AML-193 (cell line): ENCODE results near the gene DOK7.

Experiments used
- DNase-seq, 2 experiments: peaks; one replicate each; lab custom pipeline; 2025; lab: John Stamatoyannopoulos, UW

The DOK7 gene, protein sequence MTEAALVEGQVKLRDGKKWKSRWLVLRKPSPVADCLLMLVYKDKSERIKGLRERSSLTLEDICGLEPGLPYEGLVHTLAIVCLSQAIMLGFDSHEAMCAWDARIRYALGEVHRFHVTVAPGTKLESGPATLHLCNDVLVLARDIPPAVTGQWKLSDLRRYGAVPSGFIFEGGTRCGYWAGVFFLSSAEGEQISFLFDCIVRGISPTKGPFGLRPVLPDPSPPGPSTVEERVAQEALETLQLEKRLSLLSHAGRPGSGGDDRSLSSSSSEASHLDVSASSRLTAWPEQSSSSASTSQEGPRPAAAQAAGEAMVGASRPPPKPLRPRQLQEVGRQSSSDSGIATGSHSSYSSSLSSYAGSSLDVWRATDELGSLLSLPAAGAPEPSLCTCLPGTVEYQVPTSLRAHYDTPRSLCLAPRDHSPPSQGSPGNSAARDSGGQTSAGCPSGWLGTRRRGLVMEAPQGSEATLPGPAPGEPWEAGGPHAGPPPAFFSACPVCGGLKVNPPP

DNA sequence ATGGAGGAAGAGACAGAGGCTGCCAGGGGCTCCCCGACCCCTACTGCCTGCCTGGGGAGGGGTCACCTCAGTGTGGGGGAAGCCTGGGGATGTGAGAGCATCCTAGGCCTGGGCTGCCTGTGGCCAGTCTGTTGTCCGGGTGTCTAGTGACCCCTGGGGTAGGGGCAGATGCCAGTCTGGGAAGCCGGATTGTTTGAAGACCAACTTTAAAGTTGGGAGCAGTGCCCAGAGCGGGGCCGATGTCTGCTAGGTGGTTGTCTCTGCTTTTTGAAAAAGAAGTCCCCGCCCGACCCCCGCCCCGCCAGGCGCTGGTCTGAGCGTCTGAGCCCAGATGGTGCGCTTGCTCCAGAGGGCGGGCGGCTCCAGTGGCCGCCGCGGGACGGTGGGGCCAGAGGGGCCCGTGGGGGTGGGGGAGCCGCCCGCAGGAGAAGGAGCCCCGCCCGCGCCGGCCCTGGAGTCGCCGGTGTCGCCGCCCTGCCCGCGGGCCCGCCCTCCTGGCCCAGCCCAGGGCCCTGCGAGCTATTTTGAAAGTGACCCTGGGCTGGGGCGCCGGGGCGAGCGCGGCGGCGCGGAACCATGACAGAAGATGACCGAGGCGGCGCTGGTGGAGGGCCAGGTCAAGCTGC lies at the start of gene DOK7:
Gene DOK7 (plus strand): TSS at position 517 of the 626 bp plus-strand sequence. CDS start 70 bp downstream, at position 587.
- no peak for DNase-seq

DNA sequence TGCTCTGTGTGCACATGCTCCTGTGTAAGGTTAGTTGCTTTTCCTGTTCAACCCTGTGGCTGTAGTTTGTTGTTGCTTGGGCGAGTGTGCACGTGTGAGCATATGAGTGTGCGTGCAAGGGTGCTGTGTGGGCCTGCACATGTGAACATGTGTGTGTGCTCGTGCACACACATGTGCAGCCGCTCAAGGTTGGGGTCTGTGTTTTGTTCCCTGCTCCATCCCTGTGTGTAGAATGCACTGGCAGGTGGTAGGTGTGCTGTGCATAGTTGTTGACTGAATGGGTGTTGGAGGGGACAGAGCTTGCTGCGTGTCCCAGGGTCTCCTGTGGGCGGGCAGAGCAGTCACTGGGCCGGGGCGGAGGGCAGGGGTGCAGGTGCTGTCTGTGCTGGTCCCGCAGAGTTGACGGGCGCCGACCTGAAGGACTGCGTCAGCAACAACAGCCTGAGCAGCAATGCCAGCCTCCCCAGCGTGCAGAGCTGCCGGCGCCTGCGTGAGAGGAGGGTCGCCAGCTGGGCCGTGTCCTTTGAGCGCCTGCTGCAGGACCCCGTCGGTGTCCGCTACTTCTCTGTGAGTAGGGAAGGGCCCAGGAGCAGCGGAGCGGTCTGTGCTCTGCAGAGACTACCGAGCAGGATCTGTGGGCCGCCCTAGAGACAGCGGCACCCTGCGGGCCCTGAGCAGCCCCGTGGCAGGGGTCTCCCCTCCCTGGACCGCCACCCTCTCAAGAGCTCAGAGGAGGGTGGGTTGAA lies 49.3 kb upstream of the DOK7 start:
- DNase-seq = no peak

DNA sequence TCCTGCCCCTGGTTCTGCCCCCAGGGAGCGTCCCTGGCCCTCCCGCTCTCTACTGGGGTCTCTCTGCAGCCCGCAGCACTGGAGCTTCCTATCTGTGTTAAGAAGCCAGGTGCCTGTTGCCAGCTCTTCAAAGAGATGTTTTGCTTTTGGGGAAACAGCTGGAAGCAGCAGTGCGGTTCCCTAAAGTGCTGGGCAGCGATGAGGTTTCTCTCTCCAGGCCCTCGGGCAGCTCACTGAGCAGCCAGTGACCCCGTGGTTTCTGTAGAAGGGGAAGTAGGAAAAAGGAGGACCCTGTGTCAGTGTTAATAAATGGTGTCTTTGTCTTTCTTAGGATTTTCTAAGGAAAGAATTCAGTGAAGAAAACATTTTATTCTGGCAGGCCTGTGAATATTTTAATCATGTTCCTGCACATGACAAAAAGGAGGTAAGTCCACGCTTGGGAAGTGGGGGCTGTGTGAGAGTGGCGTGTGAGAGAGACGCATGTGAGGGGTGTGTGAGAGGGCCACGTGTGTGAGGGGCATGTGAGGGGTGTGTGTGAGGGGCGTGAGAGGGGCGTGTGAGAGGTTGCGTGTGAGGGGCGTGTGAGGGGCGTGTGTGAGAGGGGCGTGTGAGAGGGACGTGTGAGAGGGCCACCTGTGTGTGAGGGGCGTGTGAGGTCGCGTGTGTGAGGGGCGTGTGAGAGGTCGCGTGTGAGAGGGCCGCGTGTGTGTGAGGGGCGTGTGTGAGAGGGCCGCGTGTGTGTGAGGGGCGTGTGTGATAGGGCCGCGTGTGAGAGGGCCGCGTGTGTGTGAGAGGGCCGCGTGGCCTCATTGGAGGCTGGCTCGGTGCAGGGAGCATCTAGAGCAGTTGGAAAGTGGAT lies 48.5 kb upstream of the DOK7 start:
- DNase-seq = peak; percentile 27

- no peak for DNase-seq
Observed at GRCh38 chr4:3415471-3416141, 47.5 kb upstream of the DOK7 start.

- no peak for DNase-seq
Observed at GRCh38 chr4:3416270-3416669, 46.8 kb upstream of the DOK7 start.

DNA sequence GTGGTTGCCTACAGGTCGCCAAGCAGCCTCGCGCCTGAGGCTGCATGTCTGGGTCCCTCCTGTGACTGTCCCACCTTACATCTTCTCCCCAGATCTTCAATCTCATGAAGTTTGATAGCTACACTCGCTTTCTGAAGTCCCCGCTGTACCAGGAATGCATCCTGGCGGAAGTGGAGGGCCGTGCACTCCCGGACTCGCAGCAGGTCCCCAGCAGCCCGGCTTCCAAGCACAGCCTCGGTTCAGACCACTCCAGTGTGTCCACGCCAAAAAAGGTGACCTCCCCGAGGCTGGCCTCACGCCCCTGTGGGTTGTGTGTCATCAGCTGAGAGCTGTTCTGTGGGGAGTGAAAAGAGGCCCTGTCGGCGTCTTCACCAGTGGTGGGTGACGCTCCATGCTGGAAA lies 46.3 kb upstream of the DOK7 start:
- DNase-seq = no peak

- no peak for DNase-seq
Observed at GRCh38 chr4:3417448-3417847, 45.7 kb upstream of the DOK7 start.

GRCh38 chr4:3418029-3418762 lies 44.9 kb upstream of the DOK7 start:
- no peak for DNase-seq

DNA sequence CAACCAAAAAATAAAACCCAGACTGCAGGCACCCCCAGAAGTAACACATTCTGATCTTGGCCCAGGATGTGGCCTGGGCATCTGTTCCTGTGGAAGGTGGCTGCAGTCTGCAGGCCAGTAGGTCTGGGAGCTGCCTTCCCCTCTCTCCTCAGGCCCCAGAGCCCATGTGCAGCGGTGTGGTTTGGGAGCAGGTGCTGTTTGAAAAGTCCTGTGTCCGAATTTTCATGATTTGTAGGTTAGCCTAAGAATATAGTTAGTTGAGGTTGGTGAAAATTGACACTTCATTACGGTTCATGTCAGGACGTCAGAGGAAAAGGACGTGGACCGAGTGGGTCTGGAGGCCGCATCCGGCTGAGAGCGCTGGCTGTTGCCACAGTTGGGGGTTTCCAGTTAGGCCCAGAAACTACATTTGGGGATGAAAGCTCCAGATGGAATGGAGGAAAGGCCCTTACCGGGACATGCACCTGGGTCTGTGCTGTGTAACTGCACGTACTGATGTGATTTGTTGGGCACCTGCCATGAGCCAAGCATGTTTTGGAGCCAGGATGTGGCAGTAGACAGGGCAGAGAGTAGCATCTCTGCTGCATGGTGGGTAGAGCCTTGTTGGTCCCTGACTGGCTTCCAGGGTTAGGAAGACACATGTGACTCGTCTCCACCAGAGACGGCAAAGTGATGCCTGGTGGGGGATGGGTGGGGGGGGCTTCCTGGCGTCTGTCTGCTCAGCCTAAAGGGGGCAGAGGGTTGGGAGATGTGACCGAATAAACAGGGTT lies 43.1 kb upstream of the DOK7 start:
- DNase-seq = no peak

- no peak for DNase-seq
Observed at GRCh38 chr4:3420606-3420955, 42.5 kb upstream of the DOK7 start.

DNA sequence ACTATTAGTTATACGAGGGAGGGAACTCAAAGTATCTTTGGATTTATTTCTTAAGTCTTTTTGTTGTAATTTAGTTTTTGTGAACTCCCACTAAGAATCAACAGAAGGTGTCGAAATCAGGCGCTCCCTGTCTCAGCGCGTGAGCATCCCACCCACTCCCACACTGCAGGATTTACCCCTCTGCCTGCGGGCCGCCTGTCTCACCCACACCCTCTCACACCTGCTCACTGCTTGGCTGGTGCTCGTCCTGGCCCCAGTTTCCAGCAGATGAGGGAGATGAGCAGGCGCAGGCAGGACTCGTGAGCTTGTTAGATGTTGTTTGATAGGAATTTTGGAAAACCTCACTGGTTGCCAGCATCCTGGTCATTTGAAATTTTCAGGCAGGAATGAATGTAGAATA lies 42.1 kb upstream of the DOK7 start:
- no peak for DNase-seq

DNA sequence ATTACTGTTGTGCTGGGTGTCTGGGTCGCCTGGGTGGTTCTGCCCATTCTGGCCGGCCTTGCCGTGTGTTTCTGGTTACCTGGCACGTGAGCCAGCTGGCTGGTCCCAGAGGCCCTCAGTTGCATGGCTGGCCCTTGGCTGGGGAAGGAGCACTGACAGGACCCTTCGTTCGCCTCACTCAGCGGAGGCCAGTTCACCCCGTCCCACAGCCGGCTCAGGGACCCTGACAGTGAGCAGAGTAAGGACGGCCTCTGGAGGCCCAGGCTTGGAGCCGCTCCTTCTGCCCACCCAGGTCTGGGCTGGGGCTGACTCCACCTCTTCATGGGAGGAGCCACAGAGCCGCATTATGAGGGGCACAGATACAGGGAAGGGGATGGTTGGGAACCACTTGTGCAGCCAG lies 41.6 kb upstream of the DOK7 start:
- no peak for DNase-seq

DNA sequence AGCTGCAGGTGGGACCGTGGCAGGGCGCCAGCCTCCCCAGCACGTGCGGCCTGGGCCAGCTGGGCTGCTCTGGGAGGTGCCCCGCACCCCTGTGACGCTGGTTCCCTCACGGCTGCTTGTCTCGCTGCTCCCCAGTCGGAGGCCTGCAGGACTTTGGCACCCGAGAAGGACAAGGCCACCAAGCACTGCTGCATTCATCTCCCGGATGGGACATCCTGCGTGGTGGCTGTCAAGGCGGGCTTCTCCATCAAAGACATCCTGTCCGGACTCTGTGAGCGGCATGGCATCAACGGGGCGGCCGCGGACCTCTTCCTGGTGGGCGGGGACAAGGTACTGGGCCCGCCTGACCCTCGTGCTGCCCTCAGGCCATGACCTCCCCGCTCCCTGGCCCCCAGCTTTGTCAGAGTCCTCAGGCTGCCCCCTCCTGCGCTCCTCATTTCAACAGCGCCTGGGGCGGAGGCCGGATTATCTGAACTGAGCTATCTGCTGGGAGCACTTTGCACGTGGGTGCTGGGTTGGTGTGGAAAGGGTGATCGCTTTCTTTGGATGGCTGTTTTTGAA lies 40.8 kb upstream of the DOK7 start:
- DNase-seq = no peak

DNA sequence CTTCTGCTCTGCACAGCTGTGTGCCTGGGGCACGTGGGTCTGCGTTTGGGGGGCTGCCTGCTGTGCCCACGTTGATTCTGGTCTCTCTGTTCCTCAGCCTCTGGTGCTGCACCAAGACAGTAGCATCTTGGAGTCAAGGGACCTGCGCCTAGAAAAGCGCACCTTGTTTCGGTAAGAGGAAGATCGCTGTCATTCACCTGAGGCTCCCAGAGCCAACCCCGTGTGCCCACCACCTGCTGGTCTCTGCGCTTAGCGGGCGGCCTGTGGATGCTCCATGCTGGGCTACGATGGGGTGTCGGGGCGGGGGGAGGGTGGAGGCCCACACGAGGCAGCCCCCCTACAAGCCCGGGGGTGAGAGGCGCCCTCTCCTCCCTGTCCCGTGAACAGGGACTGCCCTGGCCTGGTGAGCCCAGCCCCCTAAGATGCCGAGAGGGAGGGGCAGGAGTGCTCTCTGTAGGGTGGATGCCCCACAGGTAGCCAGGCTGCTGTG lies 40.3 kb upstream of the DOK7 start:
- no peak for DNase-seq

DNA sequence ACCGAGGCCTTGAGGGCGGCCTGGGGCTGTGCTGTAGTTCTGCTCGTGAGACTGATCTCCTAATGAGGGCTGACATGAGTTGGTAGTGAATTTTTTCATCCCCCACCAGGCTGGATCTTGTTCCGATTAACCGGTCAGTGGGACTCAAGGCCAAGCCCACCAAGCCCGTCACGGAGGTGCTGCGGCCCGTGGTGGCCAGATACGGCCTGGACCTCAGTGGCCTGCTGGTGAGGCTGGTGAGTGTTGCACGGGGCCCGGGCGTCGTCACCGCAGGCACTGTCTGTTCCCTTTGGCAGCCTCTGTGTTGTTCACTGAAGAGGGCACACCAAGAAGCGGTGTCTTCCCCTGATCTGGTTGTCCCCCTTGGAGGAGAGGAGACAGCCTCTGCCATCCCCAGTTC lies 39.7 kb upstream of the DOK7 start:
- DNase-seq = no peak

GRCh38 chr4:3423952-3424351 lies 39.2 kb upstream of the DOK7 start:
- DNase-seq = no peak

DNA sequence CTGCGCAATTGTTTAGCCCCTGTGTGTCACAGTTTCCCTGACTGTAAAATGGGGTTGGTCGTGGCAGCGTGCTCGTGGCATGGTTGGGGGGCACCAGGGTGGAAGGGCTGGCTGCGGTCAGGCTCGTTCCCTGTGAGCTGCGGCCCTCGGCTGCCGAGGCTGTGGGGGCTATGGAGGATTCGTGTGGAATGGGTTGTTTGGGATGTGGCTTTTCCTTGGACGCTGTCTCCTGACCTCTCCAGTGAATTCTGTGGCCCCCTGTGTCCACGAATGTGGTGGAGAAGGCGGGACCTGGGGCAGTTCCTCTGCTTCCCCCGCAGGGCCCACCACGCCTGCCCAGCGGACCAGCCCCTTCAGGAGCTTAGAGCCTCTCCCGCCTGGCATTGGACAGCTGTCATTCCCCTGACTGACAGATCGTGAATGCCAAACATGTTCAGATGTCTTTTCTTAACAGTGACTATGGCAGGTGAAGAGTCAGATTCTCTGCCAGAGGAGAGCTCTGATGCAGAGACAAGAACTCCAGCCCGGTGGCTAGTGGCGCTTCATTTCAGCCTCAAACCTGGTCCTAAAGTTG lies 38.5 kb upstream of the DOK7 start:
- DNase-seq = no peak

DNA sequence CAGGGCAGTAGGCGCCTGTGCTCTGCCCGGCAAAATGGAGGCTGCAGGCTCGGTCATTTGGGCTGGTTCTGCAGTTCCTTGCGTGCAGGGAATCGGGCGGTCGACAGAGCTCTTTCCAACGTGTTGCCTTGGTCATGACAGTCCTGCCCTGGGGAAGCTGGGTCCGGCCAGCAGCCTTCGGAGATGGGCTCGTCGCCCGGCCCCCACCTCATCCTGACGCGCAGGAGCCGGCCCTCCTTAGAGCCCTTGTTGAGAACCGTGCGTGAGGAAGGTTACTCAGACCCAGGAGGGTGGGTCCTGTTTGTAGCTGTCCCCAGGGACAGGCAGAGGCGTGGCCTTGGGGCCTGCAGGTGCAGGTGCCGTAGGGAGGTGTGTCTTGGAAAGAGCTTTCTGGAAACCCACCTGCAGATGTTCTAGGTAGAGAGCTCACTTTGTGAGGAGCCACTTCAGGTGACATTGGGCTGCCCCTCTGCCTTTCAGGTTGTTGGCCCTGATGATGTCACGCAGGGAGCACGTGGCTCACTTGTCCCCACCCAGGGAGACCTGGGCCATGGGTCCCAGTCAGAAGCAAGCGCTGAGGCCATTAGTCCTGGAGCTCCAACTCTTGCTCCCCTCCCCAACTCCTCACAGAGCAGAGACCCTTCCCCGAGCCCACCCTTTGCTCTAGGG lies 36.5 kb upstream of the DOK7 start:
- no peak for DNase-seq

GRCh38 chr4:3427134-3427476 lies 36.0 kb upstream of the DOK7 start:
- no peak for DNase-seq
